ENCODE measurements around the gene TRPV4.
"Not testable (repeated sequence)": the region's sequence is repeated elsewhere in the genome, so short reads cannot be mapped to it uniquely, and the experiment has no call there.

TRPV4 gene

DNA sequence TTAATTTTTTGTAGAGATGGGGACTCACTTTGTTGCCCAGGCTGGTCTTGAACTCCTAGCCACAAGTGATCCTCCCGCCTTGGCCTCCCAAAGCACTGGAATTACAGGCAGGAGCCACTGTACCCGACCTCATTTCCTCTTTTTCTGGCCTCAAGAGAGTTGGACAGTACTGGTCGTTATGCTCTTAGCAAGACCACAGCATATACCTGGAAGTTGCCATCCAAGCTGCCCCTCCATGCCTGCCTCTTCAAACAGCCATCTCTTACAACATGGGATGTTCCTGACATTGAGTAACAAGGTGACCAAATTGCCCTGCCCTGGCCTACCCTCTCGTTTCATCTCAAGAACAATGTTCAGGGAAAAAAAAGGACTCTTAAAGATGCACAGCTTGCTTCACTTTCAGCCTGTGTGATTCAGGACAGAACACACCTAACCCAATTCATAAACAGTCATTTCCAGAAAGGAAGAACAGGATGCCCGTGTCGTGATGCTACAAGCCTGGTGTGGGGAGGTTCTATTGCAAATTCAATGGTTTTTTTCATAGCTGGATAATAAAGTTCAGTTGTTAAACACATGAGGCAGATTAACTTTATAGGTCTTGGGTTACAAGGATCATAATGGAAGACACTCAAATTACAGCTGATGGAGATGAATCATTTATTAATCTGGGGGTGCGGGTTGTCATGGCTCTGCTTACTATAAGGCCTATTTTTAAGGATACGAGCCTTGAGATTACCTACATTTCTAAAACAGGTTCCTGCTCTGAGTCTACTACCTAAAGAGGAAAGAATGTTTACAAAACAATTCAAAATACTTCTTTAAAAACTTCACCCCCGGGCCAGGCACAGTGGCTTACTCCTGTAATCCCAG is 35.2 kb upstream of the TRPV4 start:
- DNase-seq (ENCODE audit: low spot score): no peak
- TF ChIP-seq, protein P1, sequence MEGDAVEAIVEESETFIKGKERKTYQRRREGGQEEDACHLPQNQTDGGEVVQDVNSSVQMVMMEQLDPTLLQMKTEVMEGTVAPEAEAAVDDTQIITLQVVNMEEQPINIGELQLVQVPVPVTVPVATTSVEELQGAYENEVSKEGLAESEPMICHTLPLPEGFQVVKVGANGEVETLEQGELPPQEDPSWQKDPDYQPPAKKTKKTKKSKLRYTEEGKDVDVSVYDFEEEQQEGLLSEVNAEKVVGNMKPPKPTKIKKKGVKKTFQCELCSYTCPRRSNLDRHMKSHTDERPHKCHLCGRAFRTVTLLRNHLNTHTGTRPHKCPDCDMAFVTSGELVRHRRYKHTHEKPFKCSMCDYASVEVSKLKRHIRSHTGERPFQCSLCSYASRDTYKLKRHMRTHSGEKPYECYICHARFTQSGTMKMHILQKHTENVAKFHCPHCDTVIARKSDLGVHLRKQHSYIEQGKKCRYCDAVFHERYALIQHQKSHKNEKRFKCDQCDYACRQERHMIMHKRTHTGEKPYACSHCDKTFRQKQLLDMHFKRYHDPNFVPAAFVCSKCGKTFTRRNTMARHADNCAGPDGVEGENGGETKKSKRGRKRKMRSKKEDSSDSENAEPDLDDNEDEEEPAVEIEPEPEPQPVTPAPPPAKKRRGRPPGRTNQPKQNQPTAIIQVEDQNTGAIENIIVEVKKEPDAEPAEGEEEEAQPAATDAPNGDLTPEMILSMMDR (IDR thresholded peaks at IDR 0.05; ENCODE audit: extremely low read depth, missing control alignments): no peak

- TF ChIP-seq, protein P1 (IDR thresholded peaks at IDR 0.05; ENCODE audit: extremely low read depth, missing control alignments): no peak
- no peak for DNase-seq (ENCODE audit: low spot score)
These were observed 31.7 kb upstream of the TRPV4 start for GRCh38 chr12:109864916-109865315.

GRCh38 chr12:109863847-109864712 is 30.9 kb upstream of the TRPV4 start:
- no peak for DNase-seq (ENCODE audit: low spot score)
- TF ChIP-seq, protein P1 (IDR thresholded peaks at IDR 0.05; ENCODE audit: extremely low read depth, missing control alignments): no peak

DNA sequence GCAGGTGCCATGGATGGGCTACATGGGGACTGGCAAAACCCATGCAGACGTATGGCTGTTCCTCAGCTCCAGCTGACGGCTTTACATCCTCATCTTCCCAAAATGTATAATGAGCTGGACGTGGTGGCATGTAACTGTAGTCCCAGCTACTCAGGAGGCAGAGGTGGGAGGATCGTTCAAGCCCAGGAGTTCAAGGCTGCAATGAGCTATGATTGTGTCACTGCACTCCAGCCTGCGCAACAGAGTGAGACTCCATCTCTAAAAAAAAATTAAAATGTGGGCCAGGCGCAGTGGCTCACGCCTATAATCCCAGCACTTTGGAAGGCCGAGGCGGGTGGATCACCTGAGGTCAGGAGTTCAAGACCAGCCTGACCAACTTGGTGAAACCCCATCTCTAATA is 29.3 kb upstream of the TRPV4 start:
- DNase-seq (ENCODE audit: low spot score): not testable (repeated sequence)

GRCh38 chr12:109861689-109862314 is 28.6 kb upstream of the TRPV4 start:
- TF ChIP-seq, protein P1 (IDR thresholded peaks at IDR 0.05; ENCODE audit: extremely low read depth, missing control alignments): no peak
- DNase-seq (ENCODE audit: low spot score): no peak

- TF ChIP-seq, protein P1 (IDR thresholded peaks at IDR 0.05; ENCODE audit: extremely low read depth, missing control alignments): no peak
- DNase-seq (ENCODE audit: low spot score): no peak
These were observed 27.8 kb upstream of the TRPV4 start for GRCh38 chr12:109860977-109861376.

- DNase-seq (ENCODE audit: low spot score): no peak
- TF ChIP-seq, protein P1 (IDR thresholded peaks at IDR 0.05; ENCODE audit: extremely low read depth, missing control alignments): no peak
These were observed 25.6 kb upstream of the TRPV4 start for GRCh38 chr12:109858764-109859163.
